Measurements from ENCODE around the gene ADAM10.

- TF ChIP-seq CTCF (IDR thresholded peaks at IDR 0.05) (no peak), POLR2A (IDR thresholded peaks at IDR 0.05) (no peak)
These were observed 33.5 kb downstream of the ADAM10 start for GRCh38 chr15:58716027-58716426.
